SK-N-SH (cell line): ENCODE results near the gene AKAP6. TPM values are rescaled to one million over a fixed set of nuclear protein-coding genes. Genes with fewer than 3 reads are reported as not detected.

Experiments used
- CTCF ChIA-PET: fragments of 300-600, 350-600 bp; formaldehyde crosslinking; extraction: SDS; loops from one replicate; lab custom pipeline; 2021; lab: Yijun Ruan, JAX
- POLR2A ChIA-PET: fragments of 350-600 bp; sonication (Branson Sonifier 250); formaldehyde crosslinking; extraction: SDS; loops from one replicate; lab custom pipeline; 2020; ENCODE audit warnings: antibody characterized with exemption, inconsistent platforms; lab: Yijun Ruan, JAX
- DNase-seq: peaks from one replicate; pipeline ENCODE4 v3.0.0; 2012
- H2AFZ ChIP-seq: fragments of 200-600 bp; sonication (generic); 2 replicates; pipeline ENCODE4 v1.8.1; 2016; ENCODE audit warnings: antibody characterized with exemption, mild to moderate bottlenecking, low read depth
- H3F3A ChIP-seq: fragments of 200-600 bp; sonication (generic); replicated peaks from 2 replicates; pipeline ENCODE3; 2016; ENCODE audit warnings: antibody characterized with exemption, mild to moderate bottlenecking; ENCODE audit not compliant: insufficient read depth
- H3K27ac ChIP-seq, 2 experiments: fragments of 200-500 bp in 1 of 2; fragments of 200-600 bp in 1 of 2; sonication (Bioruptor generic) in 1 of 2; sonication (generic), shearing (Covaris generic) in 1 of 2; 2 replicates each; pipeline versions ENCODE4 v1.5.1 to v1.6.1; 2014 to 2016; ENCODE audit warnings: low read depth in 2 of 2, inconsistent platforms in 1 of 2, low read length in 1 of 2, mild to moderate bottlenecking in 1 of 2, mixed read lengths in 1 of 2
- H3K27me3 ChIP-seq: fragments of 200-600 bp; sonication (generic), shearing (Covaris generic); 2 replicates; pipeline ENCODE4 v1.6.1; 2016; ENCODE audit warnings: mixed run types; ENCODE audit not compliant: insufficient read depth
- H3K36me3 ChIP-seq, 2 experiments: fragments of 200-500 bp in 1 of 2; fragments of 200-600 bp in 1 of 2; sonication (Bioruptor generic) in 1 of 2; sonication (generic) in 1 of 2; replicated peaks in 1 of 2; 2 replicates each; pipeline versions ENCODE3 to v1.5.1; 2014 to 2016; ENCODE audit warnings: low read length in 1 of 2, mild to moderate bottlenecking in 1 of 2; ENCODE audit not compliant: insufficient read depth in 2 of 2, control insufficient read depth in 1 of 2
- H3K4me1 ChIP-seq, 2 experiments: fragments of 200-500 bp in 1 of 2; fragments of 200-600 bp in 1 of 2; sonication (Bioruptor generic) in 1 of 2; sonication (generic), shearing (Covaris generic) in 1 of 2; 2 replicates each; pipeline versions ENCODE4 v1.5.1 to v1.6.1; 2014 to 2016; ENCODE audit warnings: low read depth in 1 of 2, low read length in 1 of 2, mixed run types in 1 of 2; ENCODE audit not compliant: insufficient read depth in 2 of 2, control insufficient read depth in 1 of 2
- H3K4me2 ChIP-seq: fragments of 200-600 bp; sonication (generic), shearing (Covaris generic); 2 replicates; pipeline ENCODE4 v1.6.1; 2017; ENCODE audit warnings: mixed run types
- H3K4me3 ChIP-seq, 2 experiments: fragments of 200-500 bp in 1 of 2; fragments of 200-600 bp in 1 of 2; sonication (Bioruptor generic) in 1 of 2; sonication (generic), shearing (Covaris generic) in 1 of 2; 2 replicates each; pipeline versions ENCODE4 v1.5.1 to v1.8.1; 2014 to 2016; ENCODE audit warnings: low read depth in 2 of 2, inconsistent platforms in 1 of 2, low read length in 1 of 2, mild to moderate bottlenecking in 1 of 2, mixed read lengths in 1 of 2, moderate library complexity in 1 of 2
- H3K79me2 ChIP-seq: fragments of 200-600 bp; sonication (generic); 2 replicates; pipeline ENCODE4 v1.8.1; 2017; ENCODE audit warnings: mild to moderate bottlenecking; ENCODE audit not compliant: insufficient read depth
- H3K9ac ChIP-seq: fragments of 200-600 bp; sonication (generic); 2 replicates; pipeline ENCODE4 v1.6.1; 2017; ENCODE audit warnings: mixed run types
- H3K9me2 ChIP-seq: fragments of 200-600 bp; sonication (generic); 2 replicates; pipeline ENCODE4 v1.6.1; 2017; ENCODE audit warnings: mixed run types
- H3K9me3 ChIP-seq: fragments of 200-600 bp; sonication (generic); 2 replicates; pipeline ENCODE4 v1.6.1; 2017; ENCODE audit warnings: mixed run types, mild to moderate bottlenecking, moderate library complexity
- H4K20me1 ChIP-seq: fragments of 200-600 bp; sonication (generic); 2 replicates; pipeline ENCODE4 v1.6.1; 2017; ENCODE audit warnings: mild to moderate bottlenecking, mixed run types; ENCODE audit not compliant: insufficient read depth
- EP300 ChIP-seq, 2 experiments: IDR thresholded peaks; 2 replicates each; pipeline versions ENCODE4 v1.4.0 to v1.6.1; 2012; ENCODE audit warnings: borderline replicate concordance in 1 of 2, low read depth in 1 of 2, low read length in 1 of 2
- EZH2phosphoT487 ChIP-seq: fragments of 200-600 bp; sonication (generic); IDR thresholded peaks from 2 replicates; pipeline ENCODE4 v1.6.1; 2017; ENCODE audit warnings: low read depth, mixed run types, mild to moderate bottlenecking, antibody characterized with exemption, moderate library complexity, borderline replicate concordance
- FOSL2 ChIP-seq: IDR thresholded peaks from 2 replicates; pipeline ENCODE4 v1.4.0; 2012; ENCODE audit warnings: low read depth, mild to moderate bottlenecking, moderate library complexity, borderline replicate concordance
- MEF2A ChIP-seq: IDR thresholded peaks from 2 replicates; pipeline ENCODE4 v1.4.0; 2012; ENCODE audit warnings: low read depth, borderline replicate concordance
- MXI1 ChIP-seq: IDR thresholded peaks from 2 replicates; pipeline ENCODE4 v1.6.1; 2012; ENCODE audit warnings: mild to moderate bottlenecking, low read depth, low read length, improper control_type of control experiment
- NFIC ChIP-seq: IDR thresholded peaks from 2 replicates; pipeline ENCODE4 v1.4.0; 2012; ENCODE audit warnings: borderline replicate concordance
- RXRA ChIP-seq: IDR thresholded peaks from 2 replicates; pipeline ENCODE4 v1.4.0; 2012; ENCODE audit warnings: low read depth, mild to moderate bottlenecking, borderline replicate concordance
- SIN3A ChIP-seq: IDR thresholded peaks from 2 replicates; pipeline ENCODE4 v1.6.1; 2012; ENCODE audit warnings: low read depth, mild to moderate bottlenecking, low read length, moderate library complexity, borderline replicate concordance
- polyA plus RNA-seq, 3 experiments: library from polyadenylated mRNA; depleted of rRNA; stranded (reverse); fragments of >200 nt; gene quantifications; 2 replicates each; pipeline ENCODE4 v1.2.3, GENCODE V29; 2012
- TF ChIP-seq, protein P1 (sequence below): IDR thresholded peaks from 2 replicates; pipeline ENCODE4 v1.6.1; 2012; ENCODE audit warnings: mild to moderate bottlenecking, low read depth, low read length, moderate library complexity
- TF ChIP-seq, protein P2 (sequence below): fragments of 150-350 bp; IDR thresholded peaks from 2 replicates; pipeline ENCODE4 v1.6.1; 2017; ENCODE audit warnings: antibody characterized with exemption, low read length, low read depth, borderline replicate concordance
- TF ChIP-seq, protein P3 (sequence below): fragments of 200-600 bp; sonication (generic); IDR thresholded peaks from 2 replicates; pipeline ENCODE4 v1.6.1; 2017; ENCODE audit warnings: antibody characterized with exemption, mild to moderate bottlenecking, moderate library complexity
- TF ChIP-seq, protein P4 (sequence below): IDR thresholded peaks from 2 replicates; pipeline ENCODE4; 2012
- TF ChIP-seq, protein P5 (sequence below): IDR thresholded peaks from 2 replicates; pipeline ENCODE4 v1.4.0; 2012; ENCODE audit warnings: low read depth
- TF ChIP-seq, protein P6 (sequence below): IDR thresholded peaks from 2 replicates; pipeline ENCODE4 v1.4.0; 2012; ENCODE audit warnings: low read depth, borderline replicate concordance

The AKAP6 gene
- polyA plus RNA-seq, 1 of the 3 experiments (the other 2 are of a cell fraction): 1.7 TPM

DNA sequence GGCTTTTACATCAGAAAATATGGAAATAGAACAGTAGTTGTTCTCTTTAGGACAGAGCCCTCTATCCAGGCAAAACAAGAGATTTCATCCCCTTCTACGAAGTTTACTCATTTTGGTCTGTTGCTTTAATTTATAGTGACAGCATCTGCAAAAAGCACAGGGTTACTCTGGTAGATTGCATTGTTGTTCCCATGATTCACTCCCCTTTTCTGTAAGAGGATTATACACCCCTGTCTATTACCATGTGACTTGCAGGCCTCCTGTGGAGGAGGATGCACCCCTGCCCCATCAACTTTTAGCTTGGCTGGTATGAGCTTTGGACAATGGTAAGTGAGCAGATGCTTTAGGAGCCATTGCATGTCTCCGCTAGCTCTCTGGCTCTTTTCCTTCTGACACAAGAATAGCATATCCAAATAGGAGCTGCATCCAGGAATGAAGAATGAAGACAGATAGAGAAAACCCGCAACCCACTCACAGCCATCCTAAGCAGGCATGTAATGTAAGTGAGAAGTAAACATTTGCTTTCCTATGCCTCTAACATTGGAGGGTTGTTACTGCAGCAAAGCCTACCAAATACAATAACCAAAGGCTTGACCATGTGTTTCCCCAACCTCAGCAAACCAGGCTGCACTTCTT lies 304.2 kb downstream of the AKAP6 start (continued):
- TF ChIP-seq, protein P1, sequence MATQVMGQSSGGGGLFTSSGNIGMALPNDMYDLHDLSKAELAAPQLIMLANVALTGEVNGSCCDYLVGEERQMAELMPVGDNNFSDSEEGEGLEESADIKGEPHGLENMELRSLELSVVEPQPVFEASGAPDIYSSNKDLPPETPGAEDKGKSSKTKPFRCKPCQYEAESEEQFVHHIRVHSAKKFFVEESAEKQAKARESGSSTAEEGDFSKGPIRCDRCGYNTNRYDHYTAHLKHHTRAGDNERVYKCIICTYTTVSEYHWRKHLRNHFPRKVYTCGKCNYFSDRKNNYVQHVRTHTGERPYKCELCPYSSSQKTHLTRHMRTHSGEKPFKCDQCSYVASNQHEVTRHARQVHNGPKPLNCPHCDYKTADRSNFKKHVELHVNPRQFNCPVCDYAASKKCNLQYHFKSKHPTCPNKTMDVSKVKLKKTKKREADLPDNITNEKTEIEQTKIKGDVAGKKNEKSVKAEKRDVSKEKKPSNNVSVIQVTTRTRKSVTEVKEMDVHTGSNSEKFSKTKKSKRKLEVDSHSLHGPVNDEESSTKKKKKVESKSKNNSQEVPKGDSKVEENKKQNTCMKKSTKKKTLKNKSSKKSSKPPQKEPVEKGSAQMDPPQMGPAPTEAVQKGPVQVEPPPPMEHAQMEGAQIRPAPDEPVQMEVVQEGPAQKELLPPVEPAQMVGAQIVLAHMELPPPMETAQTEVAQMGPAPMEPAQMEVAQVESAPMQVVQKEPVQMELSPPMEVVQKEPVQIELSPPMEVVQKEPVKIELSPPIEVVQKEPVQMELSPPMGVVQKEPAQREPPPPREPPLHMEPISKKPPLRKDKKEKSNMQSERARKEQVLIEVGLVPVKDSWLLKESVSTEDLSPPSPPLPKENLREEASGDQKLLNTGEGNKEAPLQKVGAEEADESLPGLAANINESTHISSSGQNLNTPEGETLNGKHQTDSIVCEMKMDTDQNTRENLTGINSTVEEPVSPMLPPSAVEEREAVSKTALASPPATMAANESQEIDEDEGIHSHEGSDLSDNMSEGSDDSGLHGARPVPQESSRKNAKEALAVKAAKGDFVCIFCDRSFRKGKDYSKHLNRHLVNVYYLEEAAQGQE: no peak

DNA sequence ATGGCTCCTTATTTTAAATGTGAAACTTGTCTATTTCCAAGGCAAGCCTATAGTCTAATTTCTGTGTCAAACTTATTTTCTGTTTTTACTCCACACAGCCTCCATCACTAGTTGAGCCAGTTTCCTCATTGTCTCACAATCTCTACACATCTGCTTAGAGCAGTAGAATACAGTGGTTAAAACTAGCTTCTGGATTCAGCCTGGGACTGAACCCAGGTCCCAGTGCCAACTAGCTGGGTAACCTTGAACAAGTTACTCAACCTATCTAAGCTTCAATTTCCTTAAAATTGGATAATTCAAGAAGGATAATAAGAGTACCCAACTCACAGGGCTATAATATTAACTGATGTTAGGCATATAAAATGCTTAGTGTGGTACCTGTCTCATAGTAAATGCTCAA lies 304.8 kb downstream of the AKAP6 start:
- H2AFZ ChIP-seq: no peak overlapping the region
- POLR2A ChIA-PET: no interaction called here
- DNase-seq: no peak
- TF ChIP-seq, protein P2, sequence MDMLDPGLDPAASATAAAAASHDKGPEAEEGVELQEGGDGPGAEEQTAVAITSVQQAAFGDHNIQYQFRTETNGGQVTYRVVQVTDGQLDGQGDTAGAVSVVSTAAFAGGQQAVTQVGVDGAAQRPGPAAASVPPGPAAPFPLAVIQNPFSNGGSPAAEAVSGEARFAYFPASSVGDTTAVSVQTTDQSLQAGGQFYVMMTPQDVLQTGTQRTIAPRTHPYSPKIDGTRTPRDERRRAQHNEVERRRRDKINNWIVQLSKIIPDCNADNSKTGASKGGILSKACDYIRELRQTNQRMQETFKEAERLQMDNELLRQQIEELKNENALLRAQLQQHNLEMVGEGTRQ: no peak
- TF ChIP-seq EZH2phosphoT487 (no peak), NFIC (no peak), MEF2A (no peak), SIN3A (no peak), FOSL2 (no peak), MXI1 (no peak), RXRA (no peak), EP300 (IDR thresholded peaks at IDR 0.05; ENCODE audit: borderline replicate concordance in 1 of 2, low read depth in 1 of 2, low read length in 1 of 2) (no peak)
- TF ChIP-seq, protein P3, sequence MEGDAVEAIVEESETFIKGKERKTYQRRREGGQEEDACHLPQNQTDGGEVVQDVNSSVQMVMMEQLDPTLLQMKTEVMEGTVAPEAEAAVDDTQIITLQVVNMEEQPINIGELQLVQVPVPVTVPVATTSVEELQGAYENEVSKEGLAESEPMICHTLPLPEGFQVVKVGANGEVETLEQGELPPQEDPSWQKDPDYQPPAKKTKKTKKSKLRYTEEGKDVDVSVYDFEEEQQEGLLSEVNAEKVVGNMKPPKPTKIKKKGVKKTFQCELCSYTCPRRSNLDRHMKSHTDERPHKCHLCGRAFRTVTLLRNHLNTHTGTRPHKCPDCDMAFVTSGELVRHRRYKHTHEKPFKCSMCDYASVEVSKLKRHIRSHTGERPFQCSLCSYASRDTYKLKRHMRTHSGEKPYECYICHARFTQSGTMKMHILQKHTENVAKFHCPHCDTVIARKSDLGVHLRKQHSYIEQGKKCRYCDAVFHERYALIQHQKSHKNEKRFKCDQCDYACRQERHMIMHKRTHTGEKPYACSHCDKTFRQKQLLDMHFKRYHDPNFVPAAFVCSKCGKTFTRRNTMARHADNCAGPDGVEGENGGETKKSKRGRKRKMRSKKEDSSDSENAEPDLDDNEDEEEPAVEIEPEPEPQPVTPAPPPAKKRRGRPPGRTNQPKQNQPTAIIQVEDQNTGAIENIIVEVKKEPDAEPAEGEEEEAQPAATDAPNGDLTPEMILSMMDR: no peak
- TF ChIP-seq, protein P4, sequence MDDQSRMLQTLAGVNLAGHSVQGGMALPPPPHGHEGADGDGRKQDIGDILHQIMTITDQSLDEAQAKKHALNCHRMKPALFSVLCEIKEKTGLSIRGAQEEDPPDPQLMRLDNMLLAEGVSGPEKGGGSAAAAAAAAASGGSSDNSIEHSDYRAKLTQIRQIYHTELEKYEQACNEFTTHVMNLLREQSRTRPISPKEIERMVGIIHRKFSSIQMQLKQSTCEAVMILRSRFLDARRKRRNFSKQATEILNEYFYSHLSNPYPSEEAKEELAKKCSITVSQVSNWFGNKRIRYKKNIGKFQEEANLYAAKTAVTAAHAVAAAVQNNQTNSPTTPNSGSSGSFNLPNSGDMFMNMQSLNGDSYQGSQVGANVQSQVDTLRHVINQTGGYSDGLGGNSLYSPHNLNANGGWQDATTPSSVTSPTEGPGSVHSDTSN: no peak
- TF ChIP-seq, protein P5, sequence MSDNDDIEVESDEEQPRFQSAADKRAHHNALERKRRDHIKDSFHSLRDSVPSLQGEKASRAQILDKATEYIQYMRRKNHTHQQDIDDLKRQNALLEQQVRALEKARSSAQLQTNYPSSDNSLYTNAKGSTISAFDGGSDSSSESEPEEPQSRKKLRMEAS: no peak
- TF ChIP-seq, protein P6, sequence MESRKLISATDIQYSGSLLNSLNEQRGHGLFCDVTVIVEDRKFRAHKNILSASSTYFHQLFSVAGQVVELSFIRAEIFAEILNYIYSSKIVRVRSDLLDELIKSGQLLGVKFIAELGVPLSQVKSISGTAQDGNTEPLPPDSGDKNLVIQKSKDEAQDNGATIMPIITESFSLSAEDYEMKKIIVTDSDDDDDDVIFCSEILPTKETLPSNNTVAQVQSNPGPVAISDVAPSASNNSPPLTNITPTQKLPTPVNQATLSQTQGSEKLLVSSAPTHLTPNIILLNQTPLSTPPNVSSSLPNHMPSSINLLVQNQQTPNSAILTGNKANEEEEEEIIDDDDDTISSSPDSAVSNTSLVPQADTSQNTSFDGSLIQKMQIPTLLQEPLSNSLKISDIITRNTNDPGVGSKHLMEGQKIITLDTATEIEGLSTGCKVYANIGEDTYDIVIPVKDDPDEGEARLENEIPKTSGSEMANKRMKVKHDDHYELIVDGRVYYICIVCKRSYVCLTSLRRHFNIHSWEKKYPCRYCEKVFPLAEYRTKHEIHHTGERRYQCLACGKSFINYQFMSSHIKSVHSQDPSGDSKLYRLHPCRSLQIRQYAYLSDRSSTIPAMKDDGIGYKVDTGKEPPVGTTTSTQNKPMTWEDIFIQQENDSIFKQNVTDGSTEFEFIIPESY: no peak
- no peaks in the 10 kb centered on the region for H3K9me2 ChIP-seq
- no peaks in the 10 kb centered on the region for H4K20me1 ChIP-seq
- no peak overlapping the region for H3K4me2 ChIP-seq
- H3K27me3 ChIP-seq: no peaks in the 10 kb centered on the region
- H3K36me3 ChIP-seq: no peaks in the 10 kb centered on the region
- CTCF ChIA-PET: interaction anchor here (0.6 kb wide), 2 partner anchors 651 to 726 kb away, joined by 3 read pairs; no protein-coding TSS in a partner anchor
- no peak overlapping the region for H3K4me3 ChIP-seq
- H3K27ac ChIP-seq: peak overlapping the region in 1 of 2 experiments; percentile 41; a peak in 1 of 4 replicates
- H3K4me1 ChIP-seq: peaks cover 4 to 34% of the 10 kb centered on the region in 2 experiments; a peak in 2 of 4 replicates
- H3K9ac ChIP-seq: no peak overlapping the region
- H3K79me2 ChIP-seq: no peaks in the 10 kb centered on the region
- H3F3A ChIP-seq: no peaks in the 10 kb centered on the region
- no peaks in the 10 kb centered on the region for H3K9me3 ChIP-seq
